Astrocyte (in vitro differentiated cells and primary cell): Measurements from ENCODE around the gene ZNRF1. TPM values are rescaled to one million over a fixed set of nuclear protein-coding genes. Genes with fewer than 3 reads are reported as not detected.

Experiments used
- DNase-seq: peaks from one replicate; pipeline ENCODE4 v3.0.0-alpha.2; 2010; ENCODE audit warnings: low read depth
- FAIRE-seq: peaks from 2 replicates; lab custom pipeline; 2011; peaks lifted over from hg19 to GRCh38; lab: Jason Lieb, UNC
- H2AFZ ChIP-seq: 2 replicates; pipeline ENCODE4 v1.6.0; 2012; ENCODE audit warnings: low read depth, low read length, inconsistent platforms
- H3K27ac ChIP-seq: 2 replicates; pipeline ENCODE4 v1.5.1; 2011; ENCODE audit warnings: low read depth, low read length, inconsistent platforms
- H3K27me3 ChIP-seq: 2 replicates; pipeline ENCODE4 v1.6.0; 2011; ENCODE audit warnings: low read length, inconsistent platforms; ENCODE audit not compliant: insufficient read depth
- H3K36me3 ChIP-seq: 2 replicates; pipeline ENCODE4 v1.5.1; 2011; ENCODE audit warnings: low read length, inconsistent platforms; ENCODE audit not compliant: insufficient read depth
- H3K4me1 ChIP-seq: 2 replicates; pipeline ENCODE4 v1.5.1; 2011; ENCODE audit warnings: low read length, inconsistent platforms; ENCODE audit not compliant: insufficient read depth
- H3K4me2 ChIP-seq: 2 replicates; pipeline ENCODE4 v1.6.0; 2012; ENCODE audit warnings: low read length, inconsistent platforms
- H3K4me3 ChIP-seq: 2 replicates; pipeline ENCODE4 v1.5.1; 2011; ENCODE audit warnings: low read depth, mild to moderate bottlenecking, low read length, inconsistent platforms; ENCODE audit not compliant: insufficient read depth
- H3K79me2 ChIP-seq: 2 replicates; pipeline ENCODE4 v1.6.0; 2012; ENCODE audit warnings: mild to moderate bottlenecking, low read length, inconsistent platforms; ENCODE audit not compliant: insufficient read depth
- H3K9ac ChIP-seq: 2 replicates; pipeline ENCODE4 v1.6.0; 2012; ENCODE audit warnings: mild to moderate bottlenecking, low read length, inconsistent platforms
- H3K9me3 ChIP-seq: 2 replicates; pipeline ENCODE4 v1.5.1; 2012; ENCODE audit warnings: low read depth, mild to moderate bottlenecking, low read length, inconsistent platforms; ENCODE audit not compliant: insufficient read depth
- H4K20me1 ChIP-seq: 2 replicates; pipeline ENCODE4 v1.6.0; 2012; ENCODE audit warnings: low read length, inconsistent platforms; ENCODE audit not compliant: insufficient read depth
- H3K27ac Mint-ChIP-seq: one replicate; pipeline ENCODE4 v1.8.0; 2021; ENCODE audit warnings: mild to moderate bottlenecking, mixed read lengths; ENCODE audit not compliant: unreplicated experiment
- H3K27me3 Mint-ChIP-seq: one replicate; pipeline ENCODE4 v1.8.0; 2021; ENCODE audit warnings: low read depth, mixed read lengths; ENCODE audit not compliant: unreplicated experiment
- H3K36me3 Mint-ChIP-seq: one replicate; pipeline ENCODE4 v1.8.0; 2021; ENCODE audit warnings: low read depth, mixed read lengths; ENCODE audit not compliant: unreplicated experiment
- H3K4me1 Mint-ChIP-seq: one replicate; pipeline ENCODE4 v1.8.0; 2021; ENCODE audit warnings: low read depth, mixed read lengths; ENCODE audit not compliant: unreplicated experiment
- H3K4me3 Mint-ChIP-seq: one replicate; pipeline ENCODE4 v1.8.0; 2021; ENCODE audit warnings: mild to moderate bottlenecking, moderate library complexity, mixed read lengths; ENCODE audit not compliant: unreplicated experiment
- H3K9me3 Mint-ChIP-seq: one replicate; pipeline ENCODE4 v1.8.0; 2021; ENCODE audit warnings: mild to moderate bottlenecking, mixed read lengths; ENCODE audit not compliant: unreplicated experiment
- CTCF ChIP-seq: IDR thresholded peaks from 2 replicates; pipeline ENCODE4 v1.5.1; 2011; ENCODE audit warnings: low read depth, mild to moderate bottlenecking, inconsistent platforms, low read length, moderate library complexity; ENCODE audit not compliant: insufficient read depth
- EZH2 ChIP-seq: IDR thresholded peaks from 2 replicates; pipeline ENCODE4 v1.6.1; 2012; ENCODE audit warnings: mild to moderate bottlenecking, low read length, inconsistent platforms; ENCODE audit not compliant: insufficient read depth
- total RNA-seq: library from RNA; stranded (reverse); gene quantifications from 2 replicates; pipeline ENCODE4 v1.2.1, GENCODE V29; 2021

Gene ZNRF1
- total RNA-seq, 1 donor from 2014 or later: 21.9 TPM

- Histone ChIP-seq H3K27me3 (no peaks in the 10 kb centered on the region), H2AFZ (no peak overlapping the region), H3K4me3 (no peak overlapping the region), H3K9me3 (no peaks in the 10 kb centered on the region), H4K20me1 (peaks cover 82% of the 10 kb centered on the region), H3K9ac (no peak overlapping the region), H3K4me2 (peak overlapping the region; percentile 5), H3K36me3 (no peaks in the 10 kb centered on the region), H3K27ac (peak overlapping the region; percentile 17), H3K4me1 (peaks cover 4% of the 10 kb centered on the region), H3K79me2 (peaks cover 76% of the 10 kb centered on the region)
- Mint-ChIP-seq H3K27ac (no peak overlapping the region), H3K9me3 (no peaks in the 10 kb centered on the region), H3K36me3 (peaks cover 8% of the 10 kb centered on the region), H3K4me1 (peaks cover 20% of the 10 kb centered on the region), H3K4me3 (no peak overlapping the region), H3K27me3 (no peaks in the 10 kb centered on the region)
- FAIRE-seq (no peak), DNase-seq (no peak)
- TF ChIP-seq EZH2 (no peak), CTCF (no peak)
These were observed 80.6 kb downstream of the ZNRF1 start for GRCh38 chr16:75079346-75079926.

- no peaks in the 10 kb centered on the region for H3K9me3 Mint-ChIP-seq
- H3K4me3 ChIP-seq: no peak overlapping the region
- peaks cover 74% of the 10 kb centered on the region for H3K79me2 ChIP-seq
- FAIRE-seq (no peak), DNase-seq (peak; percentile 69)
- H3K27ac Mint-ChIP-seq: peak overlapping the region; percentile 89
- H3K36me3 Mint-ChIP-seq: peaks cover 8% of the 10 kb centered on the region
- H3K9ac ChIP-seq: no peak overlapping the region
- H3K27me3 Mint-ChIP-seq: no peaks in the 10 kb centered on the region
- peaks cover 4% of the 10 kb centered on the region for H3K4me1 ChIP-seq
- H3K4me3 Mint-ChIP-seq: no peak overlapping the region
- H3K27me3 ChIP-seq: no peaks in the 10 kb centered on the region
- TF ChIP-seq EZH2 (no peak), CTCF (no peak)
- no peak overlapping the region for H2AFZ ChIP-seq
- peaks cover 84% of the 10 kb centered on the region for H4K20me1 ChIP-seq
- no peaks in the 10 kb centered on the region for H3K36me3 ChIP-seq
- H3K4me2 ChIP-seq: peak overlapping the region; percentile 0
- H3K4me1 Mint-ChIP-seq: peaks cover 20% of the 10 kb centered on the region
- no peaks in the 10 kb centered on the region for H3K9me3 ChIP-seq
- no peak overlapping the region for H3K27ac ChIP-seq
These were observed 81.6 kb downstream of the ZNRF1 start for GRCh38 chr16:75080205-75081029.
